ENCODE data around the gene RNF144B. TPM values are rescaled to one million over a fixed set of nuclear protein-coding genes. Genes with fewer than 3 reads are reported as not detected.

Gene RNF144B
- total RNA-seq, 1 donor from 2014 or later, result 9.3 TPM

DNA sequence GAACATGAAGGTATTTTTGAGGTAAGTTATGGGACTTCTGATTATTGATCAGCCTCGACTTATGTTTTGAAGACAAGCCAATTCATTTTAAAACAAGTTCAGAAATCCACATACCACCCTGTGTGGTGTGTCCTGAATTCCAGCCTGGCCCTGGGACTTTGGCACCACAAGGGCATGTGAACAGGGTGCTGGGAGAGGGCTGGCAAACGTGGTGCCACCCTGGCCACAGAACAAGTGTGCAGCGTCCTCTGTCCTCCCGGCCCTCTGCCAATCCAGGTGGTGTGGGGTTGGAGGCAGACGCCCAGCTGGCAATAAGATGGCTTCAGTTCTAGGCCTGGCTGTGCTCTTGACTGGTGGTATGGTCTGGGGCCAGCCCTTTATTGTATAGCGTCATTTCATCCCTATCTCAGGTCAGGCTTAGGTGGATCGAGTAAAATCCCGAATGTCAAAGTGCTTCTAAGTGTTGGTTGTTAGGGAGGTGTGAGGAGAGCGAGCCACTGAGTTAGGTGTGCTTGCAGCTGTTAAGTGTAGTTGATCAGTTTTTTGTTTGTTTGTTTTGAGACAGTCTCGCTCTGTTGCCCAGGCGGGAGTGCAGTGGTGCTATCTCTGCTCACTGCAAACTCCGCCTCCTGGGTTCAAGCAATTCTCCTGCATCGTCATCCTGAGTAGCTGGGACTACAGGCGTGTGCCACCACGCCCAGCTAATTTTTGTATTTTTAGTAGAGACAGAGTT, 84.2 kb downstream of the RNF144B start:
- no peak for DNase-seq (ENCODE audit: low spot score)
- intact Hi-C loops (cut with DNase I), result no loop called here

DNA sequence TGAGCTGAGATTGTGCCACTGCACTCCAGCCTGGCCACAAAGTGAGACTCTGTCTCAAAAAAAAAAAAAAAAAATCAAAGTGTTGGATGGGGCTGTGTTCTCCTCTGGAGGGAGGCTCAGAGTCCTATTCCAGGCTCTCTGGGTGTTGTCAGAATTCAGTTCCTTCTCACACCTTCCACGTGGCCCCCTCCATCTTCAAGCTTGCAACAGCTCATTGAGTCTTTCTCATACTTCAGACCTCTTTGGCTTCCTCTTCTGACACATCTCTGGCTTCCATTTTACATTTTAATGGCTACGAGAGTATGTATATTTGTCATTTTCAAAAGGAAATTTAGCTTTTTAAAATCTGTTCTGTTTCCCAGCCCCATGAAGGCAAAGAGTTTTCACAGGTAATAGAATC, 85.8 kb downstream of the RNF144B start:
- intact Hi-C loops (cut with DNase I), result no loop called here
- no peak for DNase-seq (ENCODE audit: low spot score)

DNA sequence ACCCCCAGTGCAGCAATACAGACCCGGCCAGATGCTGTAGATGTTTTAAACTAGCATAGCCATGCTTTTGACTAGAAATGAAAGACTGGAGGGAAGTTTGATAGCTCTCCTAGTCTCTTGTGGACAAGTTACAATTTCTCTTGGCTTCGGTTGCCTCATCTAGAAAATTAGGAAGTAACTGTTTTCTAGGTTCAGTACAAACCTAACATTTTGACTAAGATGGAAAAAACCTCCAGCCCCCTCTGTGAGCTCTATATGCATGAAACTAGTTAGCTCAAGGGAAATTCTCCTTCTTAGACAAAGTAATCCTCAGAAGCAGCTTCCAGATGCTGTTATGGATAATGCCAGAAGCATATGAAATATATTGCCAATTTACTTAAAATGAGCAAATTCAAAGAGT, 86.6 kb downstream of the RNF144B start:
- no peak for DNase-seq (ENCODE audit: low spot score)
- intact Hi-C loops (cut with DNase I), result no loop called here

DNA sequence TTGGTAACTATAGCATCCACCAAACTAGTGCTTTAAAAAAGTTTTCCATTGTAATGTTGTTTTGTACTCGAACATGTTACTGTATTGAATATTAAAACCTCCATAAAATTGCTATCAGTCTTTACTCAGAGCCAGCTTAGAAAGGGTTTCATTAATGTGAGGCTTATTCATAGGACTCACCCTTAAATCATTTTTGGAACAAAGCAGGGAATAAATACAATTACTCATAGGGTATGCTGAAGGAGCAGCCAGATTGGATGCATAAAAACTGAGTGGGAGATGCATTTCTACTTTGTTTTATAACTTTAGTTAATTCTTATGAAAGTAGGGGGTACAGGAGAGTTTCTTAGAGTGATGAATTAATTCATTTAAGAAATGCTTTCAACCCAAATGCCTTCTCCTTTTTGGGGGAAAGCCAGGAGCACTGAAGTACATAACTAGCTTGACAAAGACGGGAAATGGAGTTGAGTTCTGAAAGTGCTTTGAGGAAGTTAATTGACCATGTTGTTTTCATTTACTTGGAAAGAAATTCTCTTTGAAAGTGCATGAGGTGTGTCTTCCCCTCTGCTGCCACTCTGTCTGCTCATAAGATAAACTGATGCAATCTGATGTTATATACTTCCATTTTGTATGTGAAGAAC, 90.3 kb downstream of the RNF144B start:
- intact Hi-C loops (cut with DNase I), result no loop called here
- no peak for DNase-seq (ENCODE audit: low spot score)

DNA sequence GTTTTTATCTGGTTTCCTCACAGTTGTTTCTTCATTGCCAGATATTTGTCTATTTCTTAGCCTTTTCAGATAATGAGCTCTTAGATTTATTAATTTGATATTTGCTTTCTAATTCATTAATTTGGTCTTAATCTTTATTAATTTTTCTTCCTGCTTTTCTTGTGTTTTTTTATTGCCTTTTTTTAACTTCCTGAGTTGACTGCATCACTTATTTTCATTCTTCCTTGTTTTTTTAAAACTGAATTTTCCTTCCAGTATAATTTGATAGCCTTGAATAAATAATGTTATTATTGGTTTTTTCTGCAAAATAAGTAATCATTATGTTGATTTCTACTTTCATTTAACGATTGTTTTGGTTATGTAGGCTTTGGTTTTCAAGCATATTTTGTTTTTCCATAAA, 91.5 kb downstream of the RNF144B start:
- intact Hi-C loops (cut with DNase I), result no loop called here
- no peak for DNase-seq (ENCODE audit: low spot score)

DNA sequence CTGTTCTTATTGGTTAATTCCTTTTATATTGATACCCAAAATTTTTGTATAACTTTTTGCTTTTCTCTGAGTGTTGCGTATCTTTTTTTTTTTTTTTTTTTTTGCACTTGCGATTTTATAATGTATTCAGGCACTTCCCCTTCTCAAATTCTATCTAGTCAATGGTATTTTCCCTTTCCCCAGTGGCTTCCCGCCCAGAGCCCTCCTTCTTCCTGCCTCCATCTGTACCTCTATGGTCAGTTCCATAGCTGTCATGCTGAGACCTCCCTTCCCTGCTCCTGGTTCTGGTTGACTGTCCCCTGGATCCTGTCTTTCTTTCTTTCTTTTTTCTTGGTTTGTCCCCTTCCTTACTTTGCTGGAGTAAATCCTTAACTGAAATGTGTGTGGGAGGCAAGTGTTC, 94.7 kb downstream of the RNF144B start:
- intact Hi-C loops (cut with DNase I), result no loop called here
- no peak for DNase-seq (ENCODE audit: low spot score)

DNA sequence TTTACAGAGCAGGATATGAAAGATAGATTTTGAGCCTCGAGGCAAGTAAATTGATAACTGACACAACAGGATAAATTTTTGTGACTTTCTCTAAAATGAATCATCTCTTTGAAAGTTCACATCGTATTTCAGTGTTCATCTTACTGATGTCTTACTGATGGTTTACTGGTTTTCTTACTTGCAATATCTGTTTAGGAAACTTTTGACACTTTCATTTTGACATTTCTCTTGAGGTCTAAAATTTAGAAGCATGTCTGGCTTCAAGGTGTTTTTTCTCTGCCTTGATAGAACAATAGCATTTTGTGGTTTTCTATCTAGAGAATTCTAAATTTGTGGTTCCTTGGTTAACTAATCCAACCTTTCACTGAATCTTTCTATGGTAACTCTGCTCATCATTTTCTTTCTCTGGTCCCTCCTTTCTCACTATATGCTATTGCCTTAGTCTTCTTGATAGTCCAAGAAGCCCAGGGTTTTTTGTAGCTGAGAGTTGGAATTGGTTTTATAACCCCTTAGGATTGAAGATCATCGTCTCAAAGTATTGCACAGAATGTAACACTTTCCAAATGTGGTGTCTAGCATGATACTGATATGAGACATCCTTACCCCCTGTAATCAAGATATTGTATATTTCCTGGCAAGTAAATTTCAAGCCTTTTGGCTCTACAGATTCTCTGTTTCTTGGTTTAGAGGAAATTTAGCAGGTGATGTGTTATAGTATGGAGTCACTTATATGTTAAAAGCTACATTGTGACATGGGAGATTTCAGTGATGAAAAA, 98.7 kb downstream of the RNF144B start:
- intact Hi-C loops (cut with DNase I), result no loop called here
- no peak for DNase-seq (ENCODE audit: low spot score)

DNA sequence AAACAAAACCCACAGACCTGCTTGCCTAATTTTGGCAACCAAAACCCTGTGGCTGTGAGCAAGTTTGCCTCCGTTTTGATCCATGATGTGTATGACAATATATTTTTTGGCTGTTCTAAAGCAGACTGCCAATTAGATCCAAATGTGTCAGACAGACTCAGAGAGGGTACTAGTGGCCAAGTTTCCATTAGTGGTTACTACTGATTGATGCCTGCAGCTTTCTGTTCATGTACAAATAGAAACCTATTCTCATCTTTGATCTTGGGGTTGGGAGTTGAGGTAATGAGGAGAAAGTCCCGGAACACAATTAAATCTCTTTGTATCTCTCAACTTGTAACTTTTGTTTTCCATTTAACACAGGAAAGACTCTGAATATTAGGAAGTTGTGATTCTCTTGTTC, 100.9 kb downstream of the RNF144B start:
- no peak for DNase-seq (ENCODE audit: low spot score)
- intact Hi-C loops (cut with DNase I), result no loop called here

DNA sequence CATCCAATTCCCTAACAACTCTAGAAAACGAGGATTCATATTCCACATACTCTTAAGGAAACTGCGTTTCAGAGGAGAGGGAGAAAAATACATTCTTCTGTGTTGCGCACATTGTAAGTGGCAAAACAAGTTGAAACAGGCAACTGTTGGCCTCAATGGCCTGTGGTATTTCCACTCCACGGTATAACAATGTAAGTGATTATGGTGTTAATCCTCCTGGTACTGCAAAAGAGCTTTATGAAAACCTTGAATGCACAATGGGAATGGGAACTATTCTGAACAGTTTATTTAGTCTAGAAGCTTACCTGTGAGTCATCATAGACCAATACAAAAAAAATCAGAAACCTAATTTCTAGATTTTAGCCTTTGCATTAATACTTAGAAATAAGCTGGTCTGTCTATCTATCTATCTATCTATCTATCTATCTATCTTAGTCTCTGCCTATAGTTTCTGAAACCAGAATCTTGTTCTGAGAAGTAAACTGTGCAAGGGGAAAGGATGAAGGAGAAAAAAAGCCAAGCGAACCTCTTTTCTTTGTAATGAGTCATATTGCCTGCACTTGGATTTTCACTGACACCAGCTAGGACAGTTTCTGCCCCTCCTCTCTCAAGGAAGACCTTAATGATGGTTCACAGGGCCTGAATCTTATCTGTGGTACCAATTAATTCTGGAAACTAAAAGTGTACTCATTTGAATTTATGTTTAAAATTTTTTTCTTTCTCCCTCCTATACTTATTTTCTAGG, 101.5 kb downstream of the RNF144B start:
- no peak for DNase-seq (ENCODE audit: low spot score)
- intact Hi-C loops (cut with DNase I), result no loop called here

DNA sequence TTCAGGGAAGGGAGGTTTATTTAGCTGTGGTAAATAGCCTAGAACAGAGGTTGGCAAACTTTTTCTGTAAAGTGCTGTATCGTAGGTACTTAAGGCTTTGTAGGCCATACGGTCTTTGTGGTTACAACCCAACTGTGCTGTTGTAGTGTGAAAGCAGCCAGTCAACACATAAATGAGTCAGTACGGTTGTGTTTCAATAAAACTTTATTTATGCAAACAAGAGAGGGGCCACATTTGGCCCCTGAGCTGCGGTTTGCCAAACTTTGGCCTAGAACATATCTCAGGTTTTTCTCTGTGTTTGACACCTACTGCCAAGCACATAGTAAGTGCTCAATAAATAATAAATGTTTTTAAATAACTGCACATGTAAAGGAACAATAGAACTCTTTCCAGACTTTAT, 102.2 kb downstream of the RNF144B start:
- intact Hi-C loops (cut with DNase I), result no loop called here
- DNase-seq (ENCODE audit: low spot score), result no peak

DNA sequence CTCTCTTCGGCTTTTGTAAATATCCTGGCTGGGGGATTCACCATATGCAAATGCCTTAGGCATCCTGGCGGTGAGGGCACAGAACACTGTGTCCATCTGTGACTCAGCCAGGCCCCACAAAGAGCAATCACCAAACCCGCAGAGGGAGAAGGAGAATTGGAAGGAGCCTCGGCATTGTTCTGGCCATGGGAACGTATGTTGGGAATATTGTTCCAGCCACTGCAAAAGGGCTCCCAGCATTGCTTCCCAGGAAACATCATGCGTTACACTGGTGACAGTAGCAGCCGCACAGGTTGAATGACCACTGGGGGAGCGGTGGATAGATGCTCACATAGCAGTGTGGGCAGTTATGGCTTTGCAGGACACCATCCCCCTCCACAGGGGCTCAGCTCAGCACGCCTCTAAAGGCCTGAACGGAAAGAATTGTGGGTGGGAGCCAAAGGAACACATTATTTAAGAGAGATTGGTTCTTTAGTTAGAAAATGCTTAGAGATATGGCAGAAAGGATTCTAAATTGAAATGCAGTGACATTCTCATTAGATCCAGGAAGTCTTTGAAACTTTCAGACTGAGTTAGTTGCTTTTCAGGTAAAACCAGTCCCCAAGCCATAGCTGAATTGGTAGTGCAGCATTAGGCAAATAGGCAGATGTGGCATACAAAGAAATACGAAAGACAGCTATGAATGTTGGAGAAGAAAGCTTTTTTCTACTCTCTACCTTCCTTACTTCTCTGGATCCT, 104.3 kb downstream of the RNF144B start:
- intact Hi-C loops (cut with DNase I), result no loop called here

DNA sequence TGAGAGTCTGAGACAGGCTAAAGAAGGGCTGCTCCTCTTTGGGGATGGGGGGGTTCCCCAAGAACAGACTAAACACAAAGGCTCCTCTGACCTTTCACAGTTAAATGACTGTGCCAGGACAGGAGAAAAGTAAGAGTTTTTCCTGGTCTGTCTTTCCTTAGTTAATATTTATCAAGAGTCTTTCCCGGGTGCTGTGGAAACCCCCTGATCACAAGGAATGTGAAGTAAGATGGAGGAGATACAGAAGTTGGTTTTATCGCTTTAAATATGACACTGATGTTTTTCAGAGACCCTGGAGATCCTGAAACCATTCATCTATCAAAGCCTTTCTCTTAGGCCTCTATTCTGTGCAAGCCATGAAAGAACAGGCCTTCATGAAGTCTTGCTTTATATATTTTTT, 105.8 kb downstream of the RNF144B start:
- no peak for DNase-seq (ENCODE audit: low spot score)
- intact Hi-C loops (cut with DNase I), result no loop called here

More for the DNA sequence above, 104.3 kb downstream of the RNF144B start:
- no peak for DNase-seq (ENCODE audit: low spot score)

DNA sequence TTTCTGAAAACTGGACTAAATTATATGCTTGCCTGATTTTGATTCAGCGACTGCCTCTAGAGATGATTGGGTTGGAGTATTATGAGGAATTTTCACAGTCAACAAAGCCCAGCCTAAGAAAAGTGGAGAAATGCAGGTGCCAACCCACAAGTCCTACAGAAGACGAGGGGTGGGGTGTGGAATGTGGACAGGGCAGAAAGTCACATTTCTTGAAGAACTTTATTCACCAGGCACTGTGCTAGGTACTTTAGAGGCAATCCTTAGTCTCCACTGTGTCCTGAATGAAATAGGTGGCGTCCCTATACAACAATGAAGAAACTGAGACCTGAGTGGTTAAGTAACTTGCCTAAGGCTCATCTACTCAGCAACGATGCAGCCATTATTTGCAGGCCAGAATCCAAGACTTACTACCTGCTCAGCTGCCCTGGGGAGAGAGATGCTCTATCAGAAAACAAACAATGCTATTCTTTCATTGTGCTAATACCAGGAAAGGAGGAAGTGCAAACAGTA, 106.3 kb downstream of the RNF144B start:
- intact Hi-C loops (cut with DNase I), result no loop called here
- DNase-seq (ENCODE audit: low spot score), result no peak

DNA sequence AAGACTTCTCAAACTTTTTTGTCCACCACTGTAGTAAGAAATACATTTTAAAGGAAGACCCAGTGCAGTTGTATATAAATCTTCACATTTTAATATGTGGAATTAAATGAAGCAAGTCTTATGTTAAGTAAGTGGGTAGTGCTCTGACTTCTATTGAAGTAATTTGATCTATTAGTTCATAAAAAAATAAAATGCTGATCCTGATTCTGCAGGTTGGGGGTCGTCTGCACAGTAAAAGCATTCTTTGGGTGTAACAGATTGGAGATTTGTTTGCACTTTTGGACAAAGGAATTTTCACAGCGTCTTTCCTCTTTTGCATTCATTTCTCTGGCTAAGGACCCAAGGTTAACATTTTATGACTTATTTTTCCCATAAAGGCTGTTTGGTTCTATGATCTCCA, 106.8 kb downstream of the RNF144B start:
- no peak for DNase-seq (ENCODE audit: low spot score)
- intact Hi-C loops (cut with DNase I), result no loop called here

DNA sequence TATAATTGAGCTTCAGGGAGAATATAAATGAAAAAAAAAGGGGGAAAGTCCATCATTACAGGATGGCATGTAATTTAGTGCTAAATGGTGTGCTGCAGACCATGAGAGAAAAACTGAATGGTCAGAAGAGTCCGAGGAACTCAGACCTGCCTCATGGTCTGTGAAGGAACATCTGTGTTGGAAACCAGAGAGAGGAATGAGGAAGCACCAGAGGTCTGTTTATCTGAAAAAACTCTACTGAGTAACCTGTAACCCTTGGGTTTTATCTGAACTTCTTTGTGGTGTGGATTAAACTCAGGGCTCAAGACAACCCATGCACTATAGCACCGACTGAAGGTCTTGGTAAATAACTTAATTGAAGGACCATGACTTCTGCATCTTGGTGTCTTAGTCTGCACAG, 108.1 kb downstream of the RNF144B start:
- intact Hi-C loops (cut with DNase I), result no loop called here
- DNase-seq (ENCODE audit: low spot score), result no peak

DNA sequence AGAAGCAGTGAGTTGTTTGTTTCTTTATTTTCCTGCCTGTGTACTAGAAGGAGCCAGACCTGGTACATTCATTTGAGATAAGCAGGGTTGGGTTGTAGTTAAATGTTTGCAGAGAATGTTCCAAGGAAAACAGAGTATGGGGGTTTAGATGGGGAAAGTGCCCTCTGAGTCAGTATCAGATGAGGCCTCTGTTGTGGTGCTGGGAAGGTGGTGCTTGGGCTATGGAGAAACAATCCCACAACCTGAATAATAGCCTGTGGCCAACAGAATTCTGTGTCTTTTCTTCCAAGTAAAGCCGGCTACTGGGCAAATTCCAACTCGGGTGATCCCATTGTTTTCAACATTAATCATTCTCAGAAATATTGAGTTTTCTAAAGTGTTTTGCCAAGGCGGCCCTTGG, 109.3 kb downstream of the RNF144B start:
- no peak for DNase-seq (ENCODE audit: low spot score)
- intact Hi-C loops (cut with DNase I), result no loop called here

DNA sequence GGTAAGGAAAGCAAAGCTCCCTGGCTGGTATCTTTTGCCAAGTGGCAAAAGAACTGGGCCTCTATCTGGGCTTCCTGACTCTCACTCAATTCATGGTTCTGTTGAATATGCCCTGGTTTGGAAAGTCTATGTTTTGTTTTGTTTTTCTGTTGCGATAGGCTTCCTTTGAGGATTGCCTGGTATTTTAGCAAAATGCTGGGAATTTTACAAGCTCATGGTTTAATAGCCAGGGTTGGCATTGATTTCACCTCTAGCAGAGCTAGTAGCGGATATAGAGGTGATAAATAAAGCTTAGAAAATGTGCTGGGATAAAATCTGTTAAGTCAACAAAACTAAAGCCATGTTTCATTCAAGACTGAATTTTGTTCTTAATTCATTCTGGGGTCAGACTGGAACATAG, 109.9 kb downstream of the RNF144B start:
- no peak for DNase-seq (ENCODE audit: low spot score)
- intact Hi-C loops (cut with DNase I), result no loop called here

DNA sequence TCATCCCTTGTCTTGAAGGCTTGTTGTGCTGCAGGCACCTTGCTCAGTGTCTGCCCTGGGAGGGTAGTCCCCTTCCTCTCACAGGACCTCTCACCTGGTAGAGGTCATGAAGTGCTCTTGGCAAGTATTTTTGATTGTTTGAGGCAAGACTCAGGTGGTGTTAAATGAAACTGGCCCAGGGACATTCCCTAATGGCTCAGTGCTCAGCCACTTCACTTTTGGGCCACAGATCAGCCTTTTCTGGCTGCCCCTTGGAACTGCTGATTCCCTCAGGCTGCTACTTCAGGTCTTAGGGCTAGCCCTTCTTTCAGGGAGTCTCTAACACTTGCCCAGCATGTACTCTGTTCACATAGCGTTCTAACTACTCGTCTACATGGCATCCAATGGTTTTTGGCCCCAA, 111.3 kb downstream of the RNF144B start:
- DNase-seq (ENCODE audit: low spot score), result no peak
- intact Hi-C loops (cut with DNase I), result no loop called here

DNA sequence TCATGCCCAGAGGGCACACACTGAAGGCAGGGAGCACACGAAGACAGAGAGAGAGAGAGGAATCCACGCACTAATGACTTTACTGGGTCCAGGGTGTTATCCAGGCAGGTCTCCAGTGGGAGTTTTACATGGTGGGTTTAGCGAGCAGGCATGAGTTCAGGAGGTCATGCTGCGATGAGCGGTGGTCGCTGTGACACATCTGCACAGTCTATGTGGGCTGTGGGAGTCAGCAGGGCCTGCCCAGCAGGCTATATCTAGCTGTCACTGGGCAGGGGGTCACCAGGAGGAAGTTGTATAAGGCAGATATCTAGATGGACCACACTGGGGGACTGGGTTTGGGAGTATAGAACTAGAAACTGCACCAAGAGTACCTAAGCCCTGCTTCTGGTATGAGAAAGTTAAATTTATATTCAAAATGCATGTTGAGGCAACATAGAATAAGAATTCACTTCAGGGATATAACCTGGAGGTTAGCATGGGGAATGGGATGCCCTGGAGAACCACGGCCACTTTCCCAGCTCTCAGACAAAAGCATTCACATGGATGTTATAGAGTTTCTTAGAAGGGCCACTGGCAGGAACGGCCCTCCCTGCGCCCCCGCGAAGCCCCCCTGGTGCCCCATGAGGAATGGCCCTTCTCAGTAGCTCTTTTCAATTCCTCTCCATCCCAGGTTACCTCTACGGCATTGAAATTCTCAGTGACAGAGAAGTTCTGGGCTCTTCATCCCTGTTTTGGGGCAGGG, 113.9 kb downstream of the RNF144B start:
- DNase-seq (ENCODE audit: low spot score), result no peak
- intact Hi-C loops (cut with DNase I), result no loop called here

Data from cardiac septum (tissue), 1 donor.